ENCODE measurements around the gene VAV3. TPM values are rescaled to one million over a fixed set of nuclear protein-coding genes. Genes with fewer than 3 reads are reported as not detected.
"Not testable (repeated sequence)": the region's sequence is repeated elsewhere in the genome, so short reads cannot be mapped to it uniquely, and the experiment has no call there.

Gene VAV3
- 11.2 TPM for polyA plus RNA-seq (2013, experiment 1 of 2)
- polyA plus RNA-seq (2013, experiment 2 of 2), result 10.6 TPM

GRCh38 chr1:107965110-107965991 is at the start of gene VAV3:
TSS of gene VAV3 (minus strand) at chr1:107965180. CDS start at chr1:107964869, 311 bp downstream.
- H3K36me3 ChIP-seq (ENCODE audit: control insufficient read depth, insufficient read depth, low read length), result no peaks in the 10 kb centered on the region
- no peaks in the 10 kb centered on the region for H3K9me3 ChIP-seq (ENCODE audit: control insufficient read depth, low read length)
- peak within 1 kb of the TSS; percentile 2 for H3K27ac ChIP-seq (ENCODE audit: low read depth, low read length, severe bottlenecking)
- H3K4me3 ChIP-seq (ENCODE audit: extremely low read depth, insufficient read depth, low read length, poor library complexity, severe bottlenecking), result peak within 1 kb of the TSS; percentile 55
- peaks cover 7% of the 10 kb centered on the region for H3K4me1 ChIP-seq (ENCODE audit: control insufficient read depth, insufficient read depth, low read length, poor library complexity, severe bottlenecking)
- 0 to 1% methylated on average over 36 to 49 of the region's 73 CpGs for WGBS, 2 experiments (ENCODE audit: insufficient coverage in 2 of 2)

- no peak overlapping the region for H3K4me3 ChIP-seq (ENCODE audit: extremely low read depth, insufficient read depth, low read length, poor library complexity, severe bottlenecking)
- H3K27ac ChIP-seq (ENCODE audit: low read depth, low read length, severe bottlenecking), result no peak overlapping the region
- H3K4me1 ChIP-seq (ENCODE audit: control insufficient read depth, insufficient read depth, low read length, poor library complexity, severe bottlenecking), result peaks cover 26% of the 10 kb centered on the region
- H3K36me3 ChIP-seq (ENCODE audit: control insufficient read depth, insufficient read depth, low read length), result no peaks in the 10 kb centered on the region
- no peaks in the 10 kb centered on the region for H3K9me3 ChIP-seq (ENCODE audit: control insufficient read depth, low read length)
Observed at GRCh38 chr1:108012553-108012952, 47.6 kb upstream of the VAV3 start.

- Histone ChIP-seq H3K9me3 (ENCODE audit: control insufficient read depth, low read length) (no peaks in the 10 kb centered on the region), H3K4me1 (ENCODE audit: control insufficient read depth, insufficient read depth, low read length, poor library complexity, severe bottlenecking) (peaks cover 21% of the 10 kb centered on the region), H3K36me3 (ENCODE audit: control insufficient read depth, insufficient read depth, low read length) (no peaks in the 10 kb centered on the region), H3K27ac (ENCODE audit: low read depth, low read length, severe bottlenecking) (no peak overlapping the region), H3K4me3 (ENCODE audit: extremely low read depth, insufficient read depth, low read length, poor library complexity, severe bottlenecking) (no peak overlapping the region)
- 93% methylated on average over 4 of the region's 6 CpGs; no CpG with 5 or more reads in 1 of the 2 experiments for WGBS, 2 experiments (ENCODE audit: insufficient coverage in 2 of 2)
Observed at GRCh38 chr1:108011295-108011694, 46.3 kb upstream of the VAV3 start.

- H3K36me3 ChIP-seq (ENCODE audit: control insufficient read depth, insufficient read depth, low read length), result no peaks in the 10 kb centered on the region
- peaks cover 17% of the 10 kb centered on the region for H3K4me1 ChIP-seq (ENCODE audit: control insufficient read depth, insufficient read depth, low read length, poor library complexity, severe bottlenecking)
- H3K9me3 ChIP-seq (ENCODE audit: control insufficient read depth, low read length), result no peaks in the 10 kb centered on the region
- H3K27ac ChIP-seq (ENCODE audit: low read depth, low read length, severe bottlenecking), result no peak overlapping the region
- 89 to 92% methylated on average over 3 to 4 of the region's 4 CpGs for WGBS, 2 experiments (ENCODE audit: insufficient coverage in 2 of 2)
- H3K4me3 ChIP-seq (ENCODE audit: extremely low read depth, insufficient read depth, low read length, poor library complexity, severe bottlenecking), result no peak overlapping the region
Observed at GRCh38 chr1:108010581-108010980, 45.6 kb upstream of the VAV3 start.

GRCh38 chr1:108009603-108010195 is 44.7 kb upstream of the VAV3 start:
- Histone ChIP-seq H3K36me3 (ENCODE audit: control insufficient read depth, insufficient read depth, low read length) (no peaks in the 10 kb centered on the region), H3K27ac (ENCODE audit: low read depth, low read length, severe bottlenecking) (no peak overlapping the region), H3K4me1 (ENCODE audit: control insufficient read depth, insufficient read depth, low read length, poor library complexity, severe bottlenecking) (peaks cover 17% of the 10 kb centered on the region), H3K4me3 (ENCODE audit: extremely low read depth, insufficient read depth, low read length, poor library complexity, severe bottlenecking) (no peak overlapping the region), H3K9me3 (ENCODE audit: control insufficient read depth, low read length) (no peaks in the 10 kb centered on the region)

- Histone ChIP-seq H3K36me3 (ENCODE audit: control insufficient read depth, insufficient read depth, low read length) (no peaks in the 10 kb centered on the region), H3K4me1 (ENCODE audit: control insufficient read depth, insufficient read depth, low read length, poor library complexity, severe bottlenecking) (peaks cover 17% of the 10 kb centered on the region), H3K4me3 (ENCODE audit: extremely low read depth, insufficient read depth, low read length, poor library complexity, severe bottlenecking) (no peak overlapping the region), H3K27ac (ENCODE audit: low read depth, low read length, severe bottlenecking) (no peak overlapping the region), H3K9me3 (ENCODE audit: control insufficient read depth, low read length) (no peaks in the 10 kb centered on the region)
- 63% methylated on average over 1 of the region's 2 CpGs; no CpG with 5 or more reads in 1 of the 2 experiments for WGBS, 2 experiments (ENCODE audit: insufficient coverage in 2 of 2)
Observed at GRCh38 chr1:108007531-108007930, 42.6 kb upstream of the VAV3 start.

- H3K9me3 ChIP-seq (ENCODE audit: control insufficient read depth, low read length), result no peaks in the 10 kb centered on the region
- H3K4me3 ChIP-seq (ENCODE audit: extremely low read depth, insufficient read depth, low read length, poor library complexity, severe bottlenecking), result no peak overlapping the region
- H3K27ac ChIP-seq (ENCODE audit: low read depth, low read length, severe bottlenecking), result no peak overlapping the region
- H3K4me1 ChIP-seq (ENCODE audit: control insufficient read depth, insufficient read depth, low read length, poor library complexity, severe bottlenecking), result peaks cover 17% of the 10 kb centered on the region
- 67% methylated on average over 1 of the region's 1 CpG; no CpG with 5 or more reads in 1 of the 2 experiments for whole genome bisulfite sequencing, 2 experiments (ENCODE audit: insufficient coverage in 2 of 2)
- no peaks in the 10 kb centered on the region for H3K36me3 ChIP-seq (ENCODE audit: control insufficient read depth, insufficient read depth, low read length)
Observed at GRCh38 chr1:108007070-108007469, 42.1 kb upstream of the VAV3 start.

- not testable (repeated sequence) for H3K4me1 ChIP-seq (ENCODE audit: control insufficient read depth, insufficient read depth, low read length, poor library complexity, severe bottlenecking); H3K4me3 ChIP-seq (ENCODE audit: extremely low read depth, insufficient read depth, low read length, poor library complexity, severe bottlenecking); H3K36me3 ChIP-seq (ENCODE audit: control insufficient read depth, insufficient read depth, low read length); H3K27ac ChIP-seq (ENCODE audit: low read depth, low read length, severe bottlenecking); H3K9me3 ChIP-seq (ENCODE audit: control insufficient read depth, low read length)
- WGBS, 2 experiments (ENCODE audit: insufficient coverage in 2 of 2), result 80 to 100% methylated on average over 1 to 2 of the region's 3 CpGs
Observed at GRCh38 chr1:108004919-108005318, 39.9 kb upstream of the VAV3 start.

GRCh38 chr1:108000620-108001111 is 35.7 kb upstream of the VAV3 start:
- Histone ChIP-seq H3K36me3 (ENCODE audit: control insufficient read depth, insufficient read depth, low read length) (no peaks in the 10 kb centered on the region), H3K4me3 (ENCODE audit: extremely low read depth, insufficient read depth, low read length, poor library complexity, severe bottlenecking) (no peak overlapping the region), H3K9me3 (ENCODE audit: control insufficient read depth, low read length) (no peaks in the 10 kb centered on the region), H3K4me1 (ENCODE audit: control insufficient read depth, insufficient read depth, low read length, poor library complexity, severe bottlenecking) (no peaks in the 10 kb centered on the region), H3K27ac (ENCODE audit: low read depth, low read length, severe bottlenecking) (no peak overlapping the region)
- 91 to 100% methylated on average over 1 of the region's 2 CpGs for WGBS, 2 experiments (ENCODE audit: insufficient coverage in 2 of 2)

GRCh38 chr1:108000184-108000583 is 35.2 kb upstream of the VAV3 start:
- Histone ChIP-seq H3K36me3 (ENCODE audit: control insufficient read depth, insufficient read depth, low read length) (no peaks in the 10 kb centered on the region), H3K4me1 (ENCODE audit: control insufficient read depth, insufficient read depth, low read length, poor library complexity, severe bottlenecking) (no peaks in the 10 kb centered on the region), H3K9me3 (ENCODE audit: control insufficient read depth, low read length) (no peaks in the 10 kb centered on the region), H3K4me3 (ENCODE audit: extremely low read depth, insufficient read depth, low read length, poor library complexity, severe bottlenecking) (no peak overlapping the region), H3K27ac (ENCODE audit: low read depth, low read length, severe bottlenecking) (no peak overlapping the region)
- WGBS, 2 experiments (ENCODE audit: insufficient coverage in 2 of 2), result 82 to 89% methylated on average over 2 to 5 of the region's 6 CpGs

- Histone ChIP-seq H3K9me3 (ENCODE audit: control insufficient read depth, low read length) (no peaks in the 10 kb centered on the region), H3K27ac (ENCODE audit: low read depth, low read length, severe bottlenecking) (no peak overlapping the region), H3K4me3 (ENCODE audit: extremely low read depth, insufficient read depth, low read length, poor library complexity, severe bottlenecking) (no peak overlapping the region), H3K4me1 (ENCODE audit: control insufficient read depth, insufficient read depth, low read length, poor library complexity, severe bottlenecking) (no peaks in the 10 kb centered on the region), H3K36me3 (ENCODE audit: control insufficient read depth, insufficient read depth, low read length) (no peaks in the 10 kb centered on the region)
- no CpG with 5 or more reads among the region's 1 CpG for WGBS, 2 experiments (ENCODE audit: insufficient coverage in 2 of 2)
Observed at GRCh38 chr1:107997866-107998265, 32.9 kb upstream of the VAV3 start.

Data from mesodermal cell (in vitro differentiated cells).